Liver (tissue), 9 donors: ENCODE data around the gene ASPG. TPM values are rescaled to one million over a fixed set of nuclear protein-coding genes. Genes with fewer than 3 reads are reported as not detected.

Experiments used
- DNase-seq: peaks from one replicate; pipeline ENCODE4 v3.0.0-alpha.2; 2017; ENCODE audit warnings: low spot score
- H3K27ac ChIP-seq, 2 donors: one replicate each; pipeline ENCODE4 v1.7.0; 2013; ENCODE audit warnings: inconsistent platforms in 2 of 2, low read length in 2 of 2, control low read depth in 1 of 2, low read depth in 1 of 2, mild to moderate bottlenecking in 1 of 2
- H3K27me3 ChIP-seq, 4 donors: one replicate each; pipeline versions ENCODE4 v1.6.1 to v1.7.0; 2013; ENCODE audit warnings: low read length in 3 of 4, inconsistent platforms in 1 of 4, mild to moderate bottlenecking in 1 of 4, moderate library complexity in 1 of 4; ENCODE audit not compliant: control insufficient read depth in 4 of 4, insufficient read depth in 4 of 4
- H3K36me3 ChIP-seq, 4 donors: one replicate each; pipeline versions ENCODE4 v1.6.1 to v1.7.0; 2013; ENCODE audit warnings: low read length in 3 of 4, mild to moderate bottlenecking in 3 of 4, low read depth in 1 of 4, moderate library complexity in 1 of 4; ENCODE audit not compliant: control insufficient read depth in 4 of 4, insufficient read depth in 3 of 4
- H3K4me1 ChIP-seq, 4 donors: one replicate each; pipeline versions ENCODE4 v1.6.1 to v1.7.0; 2013; ENCODE audit warnings: low read length in 3 of 4, mild to moderate bottlenecking in 3 of 4, moderate library complexity in 1 of 4; ENCODE audit not compliant: control insufficient read depth in 4 of 4, insufficient read depth in 4 of 4
- H3K4me3 ChIP-seq, 3 donors: one replicate each; pipeline versions ENCODE4 v1.6.1 to v1.7.0; 2013; ENCODE audit warnings: low read length in 3 of 3, control low read depth in 1 of 3, low read depth in 1 of 3, mild to moderate bottlenecking in 1 of 3
- H3K9ac ChIP-seq, 2 donors: one replicate each; pipeline ENCODE4 v1.7.0; 2013; ENCODE audit warnings: low read length in 2 of 2, mild to moderate bottlenecking in 2 of 2, moderate library complexity in 2 of 2, control low read depth in 1 of 2, low read depth in 1 of 2
- H3K9me3 ChIP-seq, 4 donors: one replicate each; pipeline versions ENCODE4 v1.6.1 to v1.7.0; 2013; ENCODE audit warnings: low read length in 3 of 4; ENCODE audit not compliant: control insufficient read depth in 4 of 4
- ATF3 ChIP-seq: IDR thresholded peaks from 2 replicates; pipeline ENCODE4 v1.6.1; 2016; ENCODE audit warnings: antibody characterized with exemption
- EGR1 ChIP-seq, 2 donors: IDR thresholded peaks; 2 replicates each; pipeline ENCODE4 v1.6.1; 2016 to 2018; ENCODE audit warnings: antibody characterized with exemption in 2 of 2, low read depth in 2 of 2
- FOXA1 ChIP-seq: IDR thresholded peaks from 2 replicates; pipeline ENCODE4 v1.6.1; 2016; ENCODE audit warnings: antibody characterized with exemption
- FOXA2 ChIP-seq: IDR thresholded peaks from 2 replicates; pipeline ENCODE4 v1.6.1; 2016; ENCODE audit warnings: antibody characterized with exemption
- GABPA ChIP-seq, 2 donors: IDR thresholded peaks in 1 of 2; conservative IDR thresholded peaks in 1 of 2; 2 replicates each; pipeline ENCODE4 v1.6.1; 2016; ENCODE audit warnings: antibody characterized with exemption in 2 of 2, mild to moderate bottlenecking in 1 of 2, moderate library complexity in 1 of 2
- HNF4A ChIP-seq, 2 donors: conservative IDR thresholded peaks; 2 replicates each; pipeline ENCODE4 v1.6.1; 2016; ENCODE audit warnings: antibody characterized with exemption in 2 of 2, mild to moderate bottlenecking in 2 of 2
- HNF4G ChIP-seq: IDR thresholded peaks from 2 replicates; pipeline ENCODE4 v1.6.1; 2016; ENCODE audit warnings: antibody characterized with exemption
- JUND ChIP-seq, 2 donors: IDR thresholded peaks; 2 replicates each; pipeline ENCODE4 v1.6.1; 2016; ENCODE audit warnings: antibody characterized with exemption in 2 of 2
- MAX ChIP-seq: IDR thresholded peaks from 2 replicates; pipeline ENCODE4 v1.6.1; 2016; ENCODE audit warnings: antibody characterized with exemption
- SP1 ChIP-seq: IDR thresholded peaks from 2 replicates; pipeline ENCODE4 v1.6.1; 2018; ENCODE audit warnings: antibody characterized with exemption, mild to moderate bottlenecking
- TAF1 ChIP-seq: conservative IDR thresholded peaks from 2 replicates; pipeline ENCODE4 v1.6.1; 2016; ENCODE audit warnings: antibody characterized with exemption, mild to moderate bottlenecking
- WGBS: extraction: QIAGEN DNeasy Blood & Tissue Kit; methylation state at CpG from one replicate; pipeline ENCODE4 v1.1.7; 2013; 5-methylcytosine and 5-hydroxymethylcytosine counted together
- polyA plus RNA-seq, 2 donors: library from polyadenylated mRNA; stranded (reverse) in 1 of 2; unstranded in 1 of 2; fragments of 200-250 nt in 1 of 2; fragments of >200 nt in 1 of 2; fragmentation: Nextera tagmentation in 1 of 2; extraction: Ambion mirVana in 1 of 2; gene quantifications; one replicate each; pipeline versions ENCODE4 v1.2.1 to v1.2.3, GENCODE V29; 2013 to 2015
- total RNA-seq, 2 donors: library from RNA; depleted of rRNA; stranded (reverse); fragments of >200 nt; gene quantifications; one replicate each; pipeline ENCODE4 v1.2.3, GENCODE V29; 2014
- TF ChIP-seq, protein P1 (sequence below): IDR thresholded peaks from 2 replicates; pipeline ENCODE4 v1.6.1; 2016; ENCODE audit warnings: antibody characterized with exemption, mild to moderate bottlenecking
- TF ChIP-seq, protein P2 (sequence below): fragments of 150-350 bp; IDR thresholded peaks from 2 replicates; pipeline ENCODE4 v1.5.1; 2017; ENCODE audit warnings: improper control_type of control experiment, low read depth, low read length; ENCODE audit not compliant: missing input control
- donor health status: healthy.
- donor health status: healthy.
- donor health status: healthy.
- donor health status: healthy.
- donor health status: healthy.

Gene ASPG
- total and polyA plus RNA-seq, 4 donors: 42.4 to 158 (median 110) TPM

GRCh38 chr14:104143521-104144452 lies 58.3 kb downstream of the ASPG start:
- Histone ChIP-seq H3K4me3 (no peak overlapping the region), H3K36me3 (no peaks in the 10 kb centered on the region), H3K27ac (no peak overlapping the region), H3K27me3 (peaks cover 0 to 7% (median 2%) of the 10 kb centered on the region in 4 donors), H3K9ac (no peak overlapping the region), H3K9me3 (no peaks in the 10 kb centered on the region), H3K4me1 (peaks cover 0 to 5% (median 0%) of the 10 kb centered on the region in 4 donors)
- DNase-seq: no peak
- TF ChIP-seq FOXA1 (no peak), FOXA2 (no peak)
- TF ChIP-seq, protein P1, sequence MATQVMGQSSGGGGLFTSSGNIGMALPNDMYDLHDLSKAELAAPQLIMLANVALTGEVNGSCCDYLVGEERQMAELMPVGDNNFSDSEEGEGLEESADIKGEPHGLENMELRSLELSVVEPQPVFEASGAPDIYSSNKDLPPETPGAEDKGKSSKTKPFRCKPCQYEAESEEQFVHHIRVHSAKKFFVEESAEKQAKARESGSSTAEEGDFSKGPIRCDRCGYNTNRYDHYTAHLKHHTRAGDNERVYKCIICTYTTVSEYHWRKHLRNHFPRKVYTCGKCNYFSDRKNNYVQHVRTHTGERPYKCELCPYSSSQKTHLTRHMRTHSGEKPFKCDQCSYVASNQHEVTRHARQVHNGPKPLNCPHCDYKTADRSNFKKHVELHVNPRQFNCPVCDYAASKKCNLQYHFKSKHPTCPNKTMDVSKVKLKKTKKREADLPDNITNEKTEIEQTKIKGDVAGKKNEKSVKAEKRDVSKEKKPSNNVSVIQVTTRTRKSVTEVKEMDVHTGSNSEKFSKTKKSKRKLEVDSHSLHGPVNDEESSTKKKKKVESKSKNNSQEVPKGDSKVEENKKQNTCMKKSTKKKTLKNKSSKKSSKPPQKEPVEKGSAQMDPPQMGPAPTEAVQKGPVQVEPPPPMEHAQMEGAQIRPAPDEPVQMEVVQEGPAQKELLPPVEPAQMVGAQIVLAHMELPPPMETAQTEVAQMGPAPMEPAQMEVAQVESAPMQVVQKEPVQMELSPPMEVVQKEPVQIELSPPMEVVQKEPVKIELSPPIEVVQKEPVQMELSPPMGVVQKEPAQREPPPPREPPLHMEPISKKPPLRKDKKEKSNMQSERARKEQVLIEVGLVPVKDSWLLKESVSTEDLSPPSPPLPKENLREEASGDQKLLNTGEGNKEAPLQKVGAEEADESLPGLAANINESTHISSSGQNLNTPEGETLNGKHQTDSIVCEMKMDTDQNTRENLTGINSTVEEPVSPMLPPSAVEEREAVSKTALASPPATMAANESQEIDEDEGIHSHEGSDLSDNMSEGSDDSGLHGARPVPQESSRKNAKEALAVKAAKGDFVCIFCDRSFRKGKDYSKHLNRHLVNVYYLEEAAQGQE: no peak
- WGBS: 81% methylated on average over 26 of the region's 26 CpGs

- 84% methylated on average over 4 of the region's 4 CpGs for WGBS
- Histone ChIP-seq H3K9me3 (no peaks in the 10 kb centered on the region), H3K36me3 (no peaks in the 10 kb centered on the region), H3K27me3 (peaks cover 0 to 7% (median under 1%) of the 10 kb centered on the region in 4 donors), H3K4me3 (no peak overlapping the region), H3K4me1 (peaks cover 0 to 5% (median 0%) of the 10 kb centered on the region in 4 donors), H3K27ac (no peak overlapping the region), H3K9ac (no peak overlapping the region)
- TF ChIP-seq SP1: no peak
- TF ChIP-seq ATF3: no peak
- DNase-seq: no peak
Observed at GRCh38 chr14:104144453-104144790, 58.9 kb downstream of the ASPG start.

DNA sequence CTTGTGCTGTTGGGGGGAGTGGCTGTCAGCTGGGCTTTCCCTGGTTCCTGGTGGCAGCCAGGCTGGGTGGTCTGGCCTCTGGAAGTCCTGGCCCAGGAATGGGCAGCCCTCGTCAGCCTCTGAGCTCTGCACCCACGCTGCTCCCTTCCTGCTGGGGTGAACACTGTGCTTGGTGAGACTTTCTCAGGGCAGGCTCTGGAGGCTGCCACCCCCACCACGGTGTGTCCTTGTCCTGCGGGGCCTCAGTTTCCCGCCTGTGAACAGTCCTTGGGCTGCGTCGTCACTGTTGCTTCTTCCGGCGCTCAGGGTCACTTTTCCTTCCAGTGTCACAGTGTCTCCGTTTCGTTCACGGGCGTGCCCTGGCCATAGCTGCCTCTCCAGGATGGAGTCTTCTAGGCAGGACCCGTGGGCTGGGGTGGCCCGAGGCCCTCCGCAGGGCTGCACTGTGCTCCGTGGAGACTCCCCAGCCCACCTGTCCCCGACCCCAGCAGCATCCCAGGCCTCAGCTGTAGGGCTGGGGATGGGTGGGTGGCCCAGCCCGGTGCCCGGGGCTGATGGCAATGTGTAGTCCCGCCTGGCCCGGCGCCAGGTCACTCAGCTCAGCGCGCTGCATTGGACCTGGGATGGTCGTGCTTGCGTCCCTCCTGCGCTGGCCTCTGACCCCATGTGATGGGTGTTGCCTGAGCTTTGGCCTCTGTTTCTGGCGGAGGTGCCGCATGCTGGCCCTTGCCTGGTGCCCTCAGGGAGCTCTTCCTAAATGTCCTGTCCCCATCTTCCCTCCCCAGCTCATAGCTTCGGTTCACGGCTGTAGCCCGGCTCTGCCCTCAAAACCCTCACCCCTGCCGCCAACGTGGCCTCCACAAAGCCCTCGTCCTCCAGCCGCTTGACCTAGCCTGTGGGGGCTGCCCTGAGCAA lies 59.7 kb downstream of the ASPG start:
- 79% methylated on average over 37 of the region's 37 CpGs for WGBS
- H3K27ac ChIP-seq: no peak overlapping the region
- no peak for DNase-seq
- no peak overlapping the region for H3K9ac ChIP-seq
- peaks cover 0 to 3% (median 0%) of the 10 kb centered on the region in 4 donors for H3K4me1 ChIP-seq
- H3K36me3 ChIP-seq: no peaks in the 10 kb centered on the region
- H3K27me3 ChIP-seq: peaks cover 0 to 3% (median 0%) of the 10 kb centered on the region in 4 donors
- H3K9me3 ChIP-seq: no peaks in the 10 kb centered on the region
- H3K4me3 ChIP-seq: no peak overlapping the region
- TF ChIP-seq EGR1 (IDR thresholded peaks at IDR 0.05; ENCODE audit: low read depth in 2 of 2) (no peak), JUND (IDR thresholded peaks at IDR 0.05) (no peak), TAF1 (no peak), GABPA (IDR thresholded peaks at IDR 0.05 in 1 of 2, conservative IDR thresholded peaks at IDR 0.05 in 1 of 2) (no peak), HNF4G (no peak), FOXA1 (no peak), HNF4A (conservative IDR thresholded peaks at IDR 0.05) (no peak), MAX (no peak)
- TF ChIP-seq, protein P1: no peak
- TF ChIP-seq, protein P2, sequence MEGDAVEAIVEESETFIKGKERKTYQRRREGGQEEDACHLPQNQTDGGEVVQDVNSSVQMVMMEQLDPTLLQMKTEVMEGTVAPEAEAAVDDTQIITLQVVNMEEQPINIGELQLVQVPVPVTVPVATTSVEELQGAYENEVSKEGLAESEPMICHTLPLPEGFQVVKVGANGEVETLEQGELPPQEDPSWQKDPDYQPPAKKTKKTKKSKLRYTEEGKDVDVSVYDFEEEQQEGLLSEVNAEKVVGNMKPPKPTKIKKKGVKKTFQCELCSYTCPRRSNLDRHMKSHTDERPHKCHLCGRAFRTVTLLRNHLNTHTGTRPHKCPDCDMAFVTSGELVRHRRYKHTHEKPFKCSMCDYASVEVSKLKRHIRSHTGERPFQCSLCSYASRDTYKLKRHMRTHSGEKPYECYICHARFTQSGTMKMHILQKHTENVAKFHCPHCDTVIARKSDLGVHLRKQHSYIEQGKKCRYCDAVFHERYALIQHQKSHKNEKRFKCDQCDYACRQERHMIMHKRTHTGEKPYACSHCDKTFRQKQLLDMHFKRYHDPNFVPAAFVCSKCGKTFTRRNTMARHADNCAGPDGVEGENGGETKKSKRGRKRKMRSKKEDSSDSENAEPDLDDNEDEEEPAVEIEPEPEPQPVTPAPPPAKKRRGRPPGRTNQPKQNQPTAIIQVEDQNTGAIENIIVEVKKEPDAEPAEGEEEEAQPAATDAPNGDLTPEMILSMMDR: no peak
